ENCODE results near the gene ZNF638.

Gene ZNF638

DNA sequence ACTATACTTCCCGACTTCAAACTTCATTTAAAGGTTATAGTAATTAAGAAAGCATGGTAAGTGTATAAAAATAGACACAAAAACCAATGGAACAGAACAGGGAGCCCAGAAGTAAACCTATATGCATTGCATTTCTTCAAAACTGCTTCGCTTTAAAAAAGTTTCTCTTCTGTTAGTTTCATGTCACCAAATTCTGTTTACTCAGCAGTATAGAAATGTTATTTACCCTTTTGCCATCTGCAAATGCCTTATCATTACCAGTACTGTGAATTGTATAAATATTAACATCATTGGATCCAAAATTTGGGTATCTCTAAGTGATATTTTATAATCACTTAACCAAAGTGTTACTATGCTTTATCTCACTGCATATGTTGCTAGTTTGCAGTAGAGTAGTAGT is 45.9 kb upstream of the ZNF638 start:
- no peaks in the 10 kb centered on the region for H3K36me3 ChIP-seq (ENCODE audit: low read depth)
- no peak overlapping the region for H3K4me3 ChIP-seq (ENCODE audit: severe bottlenecking)
- TF ChIP-seq, protein P1, sequence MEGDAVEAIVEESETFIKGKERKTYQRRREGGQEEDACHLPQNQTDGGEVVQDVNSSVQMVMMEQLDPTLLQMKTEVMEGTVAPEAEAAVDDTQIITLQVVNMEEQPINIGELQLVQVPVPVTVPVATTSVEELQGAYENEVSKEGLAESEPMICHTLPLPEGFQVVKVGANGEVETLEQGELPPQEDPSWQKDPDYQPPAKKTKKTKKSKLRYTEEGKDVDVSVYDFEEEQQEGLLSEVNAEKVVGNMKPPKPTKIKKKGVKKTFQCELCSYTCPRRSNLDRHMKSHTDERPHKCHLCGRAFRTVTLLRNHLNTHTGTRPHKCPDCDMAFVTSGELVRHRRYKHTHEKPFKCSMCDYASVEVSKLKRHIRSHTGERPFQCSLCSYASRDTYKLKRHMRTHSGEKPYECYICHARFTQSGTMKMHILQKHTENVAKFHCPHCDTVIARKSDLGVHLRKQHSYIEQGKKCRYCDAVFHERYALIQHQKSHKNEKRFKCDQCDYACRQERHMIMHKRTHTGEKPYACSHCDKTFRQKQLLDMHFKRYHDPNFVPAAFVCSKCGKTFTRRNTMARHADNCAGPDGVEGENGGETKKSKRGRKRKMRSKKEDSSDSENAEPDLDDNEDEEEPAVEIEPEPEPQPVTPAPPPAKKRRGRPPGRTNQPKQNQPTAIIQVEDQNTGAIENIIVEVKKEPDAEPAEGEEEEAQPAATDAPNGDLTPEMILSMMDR (IDR thresholded peaks at IDR 0.05; ENCODE audit: poor library complexity, severe bottlenecking): no peak
- H3K4me1 ChIP-seq (ENCODE audit: insufficient read depth, poor library complexity, severe bottlenecking): no peaks in the 10 kb centered on the region
- no peaks in the 10 kb centered on the region for H3K9me3 ChIP-seq (ENCODE audit: severe bottlenecking)
- no peak overlapping the region for H3K27ac ChIP-seq (ENCODE audit: poor library complexity, severe bottlenecking)
- DNase-seq (ENCODE audit: low spot score): no peak
- ATAC-seq (ENCODE audit: low read depth): no peak
- peaks cover 25% of the 10 kb centered on the region for H3K27me3 ChIP-seq (ENCODE audit: insufficient read depth, poor library complexity, severe bottlenecking)

DNA sequence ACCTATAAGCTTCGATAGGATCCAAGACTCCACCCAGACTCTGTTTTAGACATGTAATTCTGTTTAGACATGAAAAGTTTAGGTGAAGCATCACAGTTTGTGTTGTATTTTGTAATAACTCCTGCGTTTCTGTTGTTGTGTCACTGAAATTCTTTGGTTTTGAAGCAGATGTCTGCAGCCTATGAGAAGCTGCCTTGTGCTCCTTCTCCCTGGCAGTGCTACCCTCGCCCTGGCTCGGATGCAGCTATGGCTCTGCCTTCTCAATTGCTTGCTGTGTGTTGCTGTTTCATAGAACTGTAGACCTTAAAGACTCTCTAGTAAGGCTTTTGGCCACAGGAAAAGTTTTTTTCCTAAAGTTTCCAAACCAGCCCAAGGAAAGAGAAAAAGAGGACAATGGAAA is 40.2 kb upstream of the ZNF638 start:
- no peak for ATAC-seq (ENCODE audit: low read depth)
- TF ChIP-seq, protein P1 (IDR thresholded peaks at IDR 0.05; ENCODE audit: poor library complexity, severe bottlenecking): no peak
- Histone ChIP-seq H3K4me3 (ENCODE audit: severe bottlenecking) (no peak overlapping the region), H3K9me3 (ENCODE audit: severe bottlenecking) (no peaks in the 10 kb centered on the region), H3K36me3 (ENCODE audit: low read depth) (no peaks in the 10 kb centered on the region), H3K27me3 (ENCODE audit: insufficient read depth, poor library complexity, severe bottlenecking) (no peaks in the 10 kb centered on the region), H3K27ac (ENCODE audit: poor library complexity, severe bottlenecking) (no peak overlapping the region), H3K4me1 (ENCODE audit: insufficient read depth, poor library complexity, severe bottlenecking) (no peaks in the 10 kb centered on the region)
- DNase-seq (ENCODE audit: low spot score): no peak

- Histone ChIP-seq H3K4me1 (ENCODE audit: insufficient read depth, poor library complexity, severe bottlenecking) (no peaks in the 10 kb centered on the region), H3K4me3 (ENCODE audit: severe bottlenecking) (no peak overlapping the region), H3K27ac (ENCODE audit: poor library complexity, severe bottlenecking) (no peak overlapping the region), H3K9me3 (ENCODE audit: severe bottlenecking) (no peaks in the 10 kb centered on the region), H3K27me3 (ENCODE audit: insufficient read depth, poor library complexity, severe bottlenecking) (no peaks in the 10 kb centered on the region), H3K36me3 (ENCODE audit: low read depth) (no peaks in the 10 kb centered on the region)
- DNase-seq (ENCODE audit: low spot score) (no peak), ATAC-seq (ENCODE audit: low read depth) (no peak)
- TF ChIP-seq, protein P1 (IDR thresholded peaks at IDR 0.05; ENCODE audit: poor library complexity, severe bottlenecking): no peak
These were observed 39.4 kb upstream of the ZNF638 start for GRCh38 chr2:71292159-71292558.

DNA sequence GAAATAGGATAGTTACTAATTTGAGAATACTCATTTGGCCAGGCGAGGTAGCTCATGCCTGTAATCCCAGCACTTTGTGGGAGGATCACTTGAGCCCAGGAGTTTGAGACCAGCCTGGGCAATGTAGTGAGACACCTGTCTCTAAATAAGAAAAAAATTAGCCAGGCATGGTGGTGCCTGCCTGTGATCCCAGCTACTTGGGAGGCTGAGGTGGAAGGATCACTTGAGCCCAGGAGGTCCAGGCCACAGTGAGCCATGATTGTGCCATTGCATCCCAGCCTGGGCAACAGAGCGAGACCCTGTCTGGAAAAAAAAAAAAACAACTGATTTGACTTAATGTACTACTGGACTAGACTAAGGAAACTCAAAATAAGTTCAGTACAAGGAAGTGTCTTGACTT is 32.7 kb upstream of the ZNF638 start:
- ATAC-seq (ENCODE audit: low read depth) (no peak), DNase-seq (ENCODE audit: low spot score) (no peak)
- no peak overlapping the region for H3K27ac ChIP-seq (ENCODE audit: poor library complexity, severe bottlenecking)
- H3K27me3 ChIP-seq (ENCODE audit: insufficient read depth, poor library complexity, severe bottlenecking): no peaks in the 10 kb centered on the region
- H3K9me3 ChIP-seq (ENCODE audit: severe bottlenecking): no peaks in the 10 kb centered on the region
- no peak overlapping the region for H3K4me3 ChIP-seq (ENCODE audit: severe bottlenecking)
- H3K36me3 ChIP-seq (ENCODE audit: low read depth): no peaks in the 10 kb centered on the region
- H3K4me1 ChIP-seq (ENCODE audit: insufficient read depth, poor library complexity, severe bottlenecking): peaks cover 4% of the 10 kb centered on the region
- TF ChIP-seq, protein P1 (IDR thresholded peaks at IDR 0.05; ENCODE audit: poor library complexity, severe bottlenecking): no peak

DNA sequence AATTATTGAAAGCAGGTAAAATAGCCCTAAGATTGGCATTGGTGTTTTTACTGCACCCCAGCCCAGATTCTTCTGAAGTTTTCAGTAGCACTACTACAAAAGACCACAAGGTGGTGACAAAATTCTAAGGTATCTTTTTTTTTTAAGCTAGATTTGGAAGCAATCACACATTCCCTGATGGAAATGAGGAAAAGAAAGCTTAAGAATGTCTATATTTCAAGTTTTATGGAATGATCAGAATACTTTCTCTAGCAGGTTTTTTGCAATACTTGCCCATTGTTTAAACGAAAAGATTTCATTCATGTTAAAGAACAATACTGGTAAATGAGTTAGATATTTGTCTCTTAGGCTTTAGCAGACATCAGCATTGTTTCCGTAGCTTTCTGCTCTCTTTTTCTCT is 32.1 kb upstream of the ZNF638 start:
- Histone ChIP-seq H3K9me3 (ENCODE audit: severe bottlenecking) (no peaks in the 10 kb centered on the region), H3K36me3 (ENCODE audit: low read depth) (no peaks in the 10 kb centered on the region), H3K27ac (ENCODE audit: poor library complexity, severe bottlenecking) (no peak overlapping the region), H3K4me3 (ENCODE audit: severe bottlenecking) (no peak overlapping the region), H3K27me3 (ENCODE audit: insufficient read depth, poor library complexity, severe bottlenecking) (no peaks in the 10 kb centered on the region), H3K4me1 (ENCODE audit: insufficient read depth, poor library complexity, severe bottlenecking) (peaks cover 6% of the 10 kb centered on the region)
- no peak for ATAC-seq (ENCODE audit: low read depth)
- no peak for DNase-seq (ENCODE audit: low spot score)
- TF ChIP-seq, protein P1 (IDR thresholded peaks at IDR 0.05; ENCODE audit: poor library complexity, severe bottlenecking): peak; percentile 74

All from RWPE2 (cell line).